HepG2 (cell line): ENCODE data around the gene CEP89.

ENCODE experiments used
- BRCA1 ChIP-seq: sonication (generic); formaldehyde crosslinking; IDR thresholded peaks from 2 replicates; pipeline ENCODE4 v1.4.0; 2020; ENCODE audit warnings: missing genetic modification reagents
- CBFB ChIP-seq: sonication (generic); formaldehyde crosslinking; IDR thresholded peaks from 2 replicates; pipeline ENCODE4 v1.4.0; 2020; ENCODE audit warnings: missing genetic modification reagents
- GTF3A ChIP-seq: sonication (generic); formaldehyde crosslinking; conservative IDR thresholded peaks from 2 replicates; pipeline ENCODE4 v1.4.0; 2020; ENCODE audit warnings: mild to moderate bottlenecking, missing genetic modification reagents
- KLF9 ChIP-seq: IDR thresholded peaks from 2 replicates; pipeline ENCODE4 v1.6.1; 2016; ENCODE audit warnings: low read depth
- MAFK ChIP-seq, 2 experiments: IDR thresholded peaks in 1 of 2; conservative IDR thresholded peaks in 1 of 2; 2 replicates each; pipeline ENCODE4 v1.6.1; 2011; ENCODE audit warnings: improper control_type of control experiment in 2 of 2, low read length in 2 of 2
- MTF2 ChIP-seq: sonication (generic); formaldehyde crosslinking; IDR thresholded peaks from 2 replicates; pipeline ENCODE4 v1.5.0; 2020; ENCODE audit warnings: missing genetic modification reagents, borderline replicate concordance
- PAWR ChIP-seq: sonication (generic); formaldehyde crosslinking; IDR thresholded peaks from 2 replicates; pipeline ENCODE4 v1.4.0; 2020; ENCODE audit warnings: missing genetic modification reagents, mild to moderate bottlenecking, borderline replicate concordance
- ZC3H13 ChIP-seq: sonication (generic); formaldehyde crosslinking; IDR thresholded peaks from 2 replicates; pipeline ENCODE4 v1.8.1; 2023; ENCODE audit warnings: mild to moderate bottlenecking, missing genetic modification reagents, moderate library complexity
- ZNF121 ChIP-seq: sonication (generic); formaldehyde crosslinking; IDR thresholded peaks from 2 replicates; pipeline ENCODE4 v1.5.0; 2020; ENCODE audit warnings: mild to moderate bottlenecking, missing genetic modification reagents
- ZNF256 ChIP-seq: sonication (generic); formaldehyde crosslinking; conservative IDR thresholded peaks from 2 replicates; pipeline ENCODE4 v1.4.0; 2020; ENCODE audit warnings: missing genetic modification reagents
- ZNF780A ChIP-seq: sonication (generic); formaldehyde crosslinking; IDR thresholded peaks from 2 replicates; pipeline ENCODE4 v1.8.0; 2022; ENCODE audit warnings: mild to moderate bottlenecking, missing genetic modification reagents, moderate library complexity
- TF ChIP-seq, protein P1 (sequence below): sonication (generic); formaldehyde crosslinking; IDR thresholded peaks from 2 replicates; pipeline ENCODE4 v1.5.0; 2020; ENCODE audit warnings: mild to moderate bottlenecking, missing genetic modification reagents, moderate library complexity
- TF ChIP-seq, protein P2 (sequence below): sonication (generic); formaldehyde crosslinking; IDR thresholded peaks from 2 replicates; pipeline ENCODE4 v1.8.0; 2022; ENCODE audit warnings: low read depth, missing genetic modification reagents
- TF ChIP-seq, protein P3 (sequence below): sonication (generic); formaldehyde crosslinking; conservative IDR thresholded peaks from 2 replicates; pipeline ENCODE4 v1.8.1; 2023; ENCODE audit warnings: missing genetic modification reagents

DNA sequence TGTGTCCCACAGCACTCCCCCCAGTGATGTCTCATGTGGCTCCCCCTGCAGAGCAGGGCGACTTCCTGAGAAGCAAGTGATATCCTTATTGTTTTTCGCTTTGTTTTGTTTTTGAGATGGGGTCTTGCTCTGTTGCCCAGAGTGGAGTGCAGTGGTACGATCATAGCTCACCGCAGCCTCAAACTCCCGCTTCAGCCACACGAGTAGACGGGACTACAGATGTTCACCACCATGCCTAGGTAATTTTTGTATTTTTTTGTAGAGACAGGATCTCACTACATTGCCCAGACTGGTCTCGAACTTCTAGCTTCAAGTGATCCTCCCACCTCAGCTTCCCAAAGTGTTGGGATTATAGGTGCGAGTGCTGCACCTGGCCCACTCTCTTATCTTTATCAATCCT is 5.0 kb downstream of the CEP89 start:
- no peak for TF ChIP-seq ZC3H13 (CRISPR knock-in tag)
- TF ChIP-seq, protein P1, sequence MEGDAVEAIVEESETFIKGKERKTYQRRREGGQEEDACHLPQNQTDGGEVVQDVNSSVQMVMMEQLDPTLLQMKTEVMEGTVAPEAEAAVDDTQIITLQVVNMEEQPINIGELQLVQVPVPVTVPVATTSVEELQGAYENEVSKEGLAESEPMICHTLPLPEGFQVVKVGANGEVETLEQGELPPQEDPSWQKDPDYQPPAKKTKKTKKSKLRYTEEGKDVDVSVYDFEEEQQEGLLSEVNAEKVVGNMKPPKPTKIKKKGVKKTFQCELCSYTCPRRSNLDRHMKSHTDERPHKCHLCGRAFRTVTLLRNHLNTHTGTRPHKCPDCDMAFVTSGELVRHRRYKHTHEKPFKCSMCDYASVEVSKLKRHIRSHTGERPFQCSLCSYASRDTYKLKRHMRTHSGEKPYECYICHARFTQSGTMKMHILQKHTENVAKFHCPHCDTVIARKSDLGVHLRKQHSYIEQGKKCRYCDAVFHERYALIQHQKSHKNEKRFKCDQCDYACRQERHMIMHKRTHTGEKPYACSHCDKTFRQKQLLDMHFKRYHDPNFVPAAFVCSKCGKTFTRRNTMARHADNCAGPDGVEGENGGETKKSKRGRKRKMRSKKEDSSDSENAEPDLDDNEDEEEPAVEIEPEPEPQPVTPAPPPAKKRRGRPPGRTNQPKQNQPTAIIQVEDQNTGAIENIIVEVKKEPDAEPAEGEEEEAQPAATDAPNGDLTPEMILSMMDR (CRISPR knock-in tag): no peak
- TF ChIP-seq GTF3A (CRISPR knock-in tag): no peak
- no peak for TF ChIP-seq MTF2 (CRISPR knock-in tag)
- no peak for TF ChIP-seq ZNF256 (CRISPR knock-in tag)
- TF ChIP-seq, protein P2, sequence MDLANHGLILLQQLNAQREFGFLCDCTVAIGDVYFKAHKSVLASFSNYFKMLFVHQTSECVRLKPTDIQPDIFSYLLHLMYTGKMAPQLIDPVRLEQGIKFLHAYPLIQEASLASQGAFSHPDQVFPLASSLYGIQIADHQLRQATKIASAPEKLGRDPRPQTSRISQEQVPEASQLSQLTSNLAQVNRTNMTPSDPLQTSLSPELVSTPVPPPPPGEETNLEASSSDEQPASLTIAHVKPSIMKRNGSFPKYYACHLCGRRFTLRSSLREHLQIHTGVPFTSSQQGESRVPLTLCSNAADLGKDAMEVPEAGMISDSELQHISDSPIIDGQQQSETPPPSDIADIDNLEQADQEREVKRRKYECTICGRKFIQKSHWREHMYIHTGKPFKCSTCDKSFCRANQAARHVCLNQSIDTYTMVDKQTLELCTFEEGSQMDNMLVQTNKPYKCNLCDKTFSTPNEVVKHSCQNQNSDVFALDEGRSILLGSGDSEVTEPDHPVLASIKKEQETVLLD: no peak
- no peak for TF ChIP-seq PAWR (CRISPR knock-in tag)
- no peak for TF ChIP-seq KLF9
- TF ChIP-seq CBFB: no peak
- TF ChIP-seq MAFK (conservative IDR thresholded peaks at IDR 0.05 in 1 of 2, IDR thresholded peaks at IDR 0.05 in 1 of 2; ENCODE audit: low read length in 2 of 2): no peak
- no peak for TF ChIP-seq ZNF780A (CRISPR knock-in tag)
- TF ChIP-seq, protein P3, sequence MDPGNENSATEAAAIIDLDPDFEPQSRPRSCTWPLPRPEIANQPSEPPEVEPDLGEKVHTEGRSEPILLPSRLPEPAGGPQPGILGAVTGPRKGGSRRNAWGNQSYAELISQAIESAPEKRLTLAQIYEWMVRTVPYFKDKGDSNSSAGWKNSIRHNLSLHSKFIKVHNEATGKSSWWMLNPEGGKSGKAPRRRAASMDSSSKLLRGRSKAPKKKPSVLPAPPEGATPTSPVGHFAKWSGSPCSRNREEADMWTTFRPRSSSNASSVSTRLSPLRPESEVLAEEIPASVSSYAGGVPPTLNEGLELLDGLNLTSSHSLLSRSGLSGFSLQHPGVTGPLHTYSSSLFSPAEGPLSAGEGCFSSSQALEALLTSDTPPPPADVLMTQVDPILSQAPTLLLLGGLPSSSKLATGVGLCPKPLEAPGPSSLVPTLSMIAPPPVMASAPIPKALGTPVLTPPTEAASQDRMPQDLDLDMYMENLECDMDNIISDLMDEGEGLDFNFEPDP (CRISPR knock-in tag): no peak
- TF ChIP-seq ZNF121 (CRISPR knock-in tag): no peak
- no peak for TF ChIP-seq BRCA1 (CRISPR knock-in tag)
